RKO (cell line): Measurements from ENCODE around the gene MYT1.

Experiments used
- DNase-seq: peaks from one replicate; pipeline ENCODE4 v3.0.0-alpha.2; 2016; ENCODE audit warnings: low spot score

The MYT1 gene

GRCh38 chr20:64214113-64214512 lies 49.9 kb downstream of the MYT1 start:
- DNase-seq: no peak

DNA sequence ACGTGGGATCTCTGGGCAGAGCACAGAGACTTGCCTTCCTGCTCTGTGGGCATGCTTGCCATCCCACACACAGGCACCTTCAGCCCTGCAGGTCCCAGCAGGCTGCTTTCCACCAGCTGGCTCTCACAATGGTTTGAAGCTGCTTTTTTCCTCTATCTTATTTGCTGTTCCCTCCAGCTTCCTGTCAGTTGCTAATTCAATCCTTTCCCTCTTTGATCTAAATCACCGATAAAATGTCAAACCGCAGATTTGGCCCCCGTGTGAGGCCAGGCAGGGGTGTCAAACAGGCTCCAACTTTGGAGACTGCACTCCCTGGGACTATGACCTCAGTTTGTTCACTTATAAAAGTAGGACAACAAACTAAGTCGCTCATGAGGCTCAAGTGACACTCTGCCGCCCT lies 50.7 kb downstream of the MYT1 start:
- no peak for DNase-seq

DNA sequence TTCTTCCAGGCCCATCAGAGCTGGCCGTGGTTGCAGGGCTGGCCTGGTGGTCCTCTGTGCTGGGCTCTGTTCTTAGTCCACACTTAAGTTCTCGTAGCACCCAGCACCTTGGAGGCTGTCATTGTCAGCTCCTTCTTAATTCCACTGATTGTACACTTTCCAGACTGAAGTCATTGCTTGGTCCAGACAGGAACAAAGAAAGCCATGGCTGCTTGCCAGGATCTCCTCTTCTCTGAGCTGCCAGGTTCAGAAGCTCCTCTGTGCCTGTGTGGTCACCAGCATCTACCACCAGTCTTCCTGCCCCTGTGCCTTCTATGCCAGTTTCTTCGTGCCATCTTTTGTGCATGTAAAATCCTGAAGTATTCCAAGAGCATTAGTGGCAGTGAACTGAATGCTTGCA lies 51.8 kb downstream of the MYT1 start:
- no peak for DNase-seq

DNA sequence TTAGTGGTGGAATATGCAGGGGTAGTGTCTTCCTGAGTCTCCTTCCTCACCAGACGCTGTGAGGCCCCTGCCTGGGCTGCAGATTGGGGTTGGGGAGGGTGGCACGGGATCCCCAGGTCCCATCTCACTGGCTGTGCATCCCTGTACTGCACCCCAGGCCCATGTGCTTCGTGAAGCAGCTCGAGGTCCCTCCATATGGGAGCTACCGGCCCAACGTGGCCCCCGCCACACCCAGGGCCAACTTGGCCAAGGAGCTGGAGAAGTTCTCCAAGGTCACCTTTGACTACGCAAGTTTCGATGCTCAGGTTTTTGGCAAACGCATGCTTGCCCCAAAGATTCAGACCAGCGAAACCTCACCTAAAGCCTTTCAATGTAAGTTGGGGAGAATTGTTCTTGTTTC lies 52.7 kb downstream of the MYT1 start:
- no peak for DNase-seq

GRCh38 chr20:64217539-64218221 lies 53.4 kb downstream of the MYT1 start:
- DNase-seq: no peak

GRCh38 chr20:64219202-64219601 lies 55.0 kb downstream of the MYT1 start:
- no peak for DNase-seq

GRCh38 chr20:64219730-64220129 lies 55.5 kb downstream of the MYT1 start:
- no peak for DNase-seq

DNA sequence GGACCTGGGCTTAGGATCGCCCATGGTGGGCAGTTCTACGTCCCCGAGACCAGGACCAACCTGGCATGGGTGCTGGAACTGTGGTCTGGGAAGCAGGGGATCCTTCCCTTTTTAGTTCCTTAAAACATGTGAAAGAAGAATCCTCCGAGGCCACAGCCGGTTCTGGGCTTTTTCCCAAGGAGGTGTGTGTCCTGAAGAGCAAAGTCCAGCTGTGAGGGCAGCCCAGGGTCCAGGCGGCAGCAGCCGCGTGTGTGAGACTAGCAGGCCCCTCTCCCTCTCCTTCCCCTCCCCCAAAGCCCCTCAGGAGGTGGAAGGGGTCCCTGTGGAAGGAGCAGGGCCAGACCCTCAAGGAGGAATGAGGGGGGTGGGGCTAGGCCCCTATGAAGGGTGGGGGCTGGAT lies 56.2 kb downstream of the MYT1 start:
- DNase-seq: no peak

- no peak for DNase-seq
Observed at GRCh38 chr20:64220891-64221527, 56.8 kb downstream of the MYT1 start.

DNA sequence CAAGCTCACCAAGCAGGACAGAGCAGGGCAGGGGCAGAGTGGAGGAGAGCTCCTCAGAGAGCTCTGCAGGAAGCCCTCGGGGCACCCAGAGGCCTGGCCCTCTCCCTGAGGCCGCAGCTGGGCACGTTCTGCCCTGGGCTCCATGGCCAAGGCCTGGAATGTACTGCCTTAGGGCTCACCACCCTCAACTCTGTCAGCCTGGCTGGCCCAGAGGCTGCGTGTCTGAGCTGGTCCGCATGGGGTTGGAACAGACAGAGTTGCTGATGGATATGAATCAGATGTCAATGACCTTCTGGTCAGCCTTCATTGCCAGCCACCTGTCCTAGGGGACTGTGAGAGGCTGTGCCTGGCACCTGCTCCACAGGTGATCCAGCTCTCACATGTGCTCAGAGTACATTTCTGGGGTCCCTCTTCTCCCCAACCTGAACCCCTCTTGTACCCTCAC lies 58.1 kb downstream of the MYT1 start:
- DNase-seq: no peak

DNA sequence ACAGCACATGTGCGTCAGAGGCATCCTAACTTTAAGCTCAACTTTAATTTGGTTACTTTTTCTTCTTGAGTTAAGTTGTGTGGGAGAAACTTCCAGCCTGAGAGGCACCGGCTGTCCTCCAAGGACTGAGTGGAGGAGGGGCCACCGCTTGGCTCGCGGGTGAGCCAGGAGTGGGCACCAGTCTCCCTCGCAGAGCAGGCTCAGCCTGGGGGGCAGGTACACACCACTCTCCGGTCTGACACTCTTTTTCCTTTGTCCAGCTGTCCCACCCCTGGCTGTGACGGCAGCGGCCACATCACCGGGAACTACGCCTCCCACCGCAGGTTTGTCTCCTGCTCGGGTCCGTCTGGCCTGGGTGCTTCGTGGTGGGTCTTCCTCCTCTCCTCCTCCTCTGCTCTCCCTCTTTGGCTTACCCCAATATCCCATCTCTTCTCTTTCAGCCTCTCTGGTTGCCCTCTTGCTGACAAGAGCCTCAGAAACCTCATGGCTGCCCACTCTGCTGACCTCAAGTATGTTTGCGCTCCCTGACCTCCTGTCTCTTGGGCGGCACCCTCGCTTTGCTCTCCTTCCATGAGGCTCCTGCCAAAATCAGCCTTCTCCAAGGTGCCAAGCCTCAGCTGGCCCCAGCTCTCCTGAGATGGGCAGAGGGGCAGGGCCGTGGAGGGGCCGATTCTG lies 58.7 kb downstream of the MYT1 start:
- DNase-seq: no peak

DNA sequence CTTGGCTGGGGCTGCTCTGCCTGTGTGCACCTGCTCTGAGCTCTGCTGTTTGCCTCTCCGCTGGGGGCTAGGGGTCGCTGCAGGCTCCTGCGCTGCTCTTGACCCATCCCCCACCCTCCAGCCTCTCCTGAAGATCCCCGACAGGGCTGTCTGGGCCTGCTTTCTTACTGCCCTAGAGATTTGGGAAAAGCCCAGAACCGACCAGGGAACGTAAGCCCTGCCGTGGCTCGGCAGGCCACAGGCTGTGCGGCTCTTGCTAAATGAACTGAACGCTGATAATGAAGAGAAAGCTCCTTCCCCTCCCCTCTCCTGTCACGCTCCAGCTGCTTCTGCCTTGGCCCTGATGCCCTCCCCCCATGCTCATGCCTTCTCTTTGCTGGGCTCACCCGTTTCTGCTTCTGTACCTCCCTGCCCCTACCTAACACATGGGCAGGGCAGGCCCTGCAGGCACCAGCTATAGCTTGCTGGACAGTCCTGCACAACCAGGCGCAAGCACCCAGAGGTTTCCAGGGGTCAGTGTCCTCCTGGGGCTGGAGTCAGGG lies 59.3 kb downstream of the MYT1 start:
- DNase-seq: no peak

- DNase-seq: peak; percentile 81
Observed at GRCh38 chr20:64224351-64225170, 60.3 kb downstream of the MYT1 start.

DNA sequence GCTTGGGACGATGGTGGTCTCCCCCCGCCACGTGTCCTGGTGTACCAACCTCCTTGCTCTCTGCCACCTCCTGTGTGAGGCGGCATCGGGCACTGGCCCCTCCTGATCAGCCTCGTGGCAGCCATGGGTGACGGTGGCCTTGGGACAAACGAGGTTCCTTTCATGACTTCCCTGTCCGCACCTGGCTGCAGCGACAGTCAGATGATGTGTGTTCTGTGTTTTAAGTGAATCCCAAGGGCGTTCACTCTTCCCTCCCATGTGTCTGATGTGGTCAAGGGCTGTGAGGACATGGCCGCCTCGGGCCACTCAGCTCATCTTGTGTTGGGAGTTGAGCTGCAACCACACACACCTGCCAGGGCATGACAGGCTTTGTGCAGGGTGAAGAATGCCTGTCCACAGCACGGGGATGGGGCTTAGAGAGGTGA lies 60.9 kb downstream of the MYT1 start:
- no peak for DNase-seq

DNA sequence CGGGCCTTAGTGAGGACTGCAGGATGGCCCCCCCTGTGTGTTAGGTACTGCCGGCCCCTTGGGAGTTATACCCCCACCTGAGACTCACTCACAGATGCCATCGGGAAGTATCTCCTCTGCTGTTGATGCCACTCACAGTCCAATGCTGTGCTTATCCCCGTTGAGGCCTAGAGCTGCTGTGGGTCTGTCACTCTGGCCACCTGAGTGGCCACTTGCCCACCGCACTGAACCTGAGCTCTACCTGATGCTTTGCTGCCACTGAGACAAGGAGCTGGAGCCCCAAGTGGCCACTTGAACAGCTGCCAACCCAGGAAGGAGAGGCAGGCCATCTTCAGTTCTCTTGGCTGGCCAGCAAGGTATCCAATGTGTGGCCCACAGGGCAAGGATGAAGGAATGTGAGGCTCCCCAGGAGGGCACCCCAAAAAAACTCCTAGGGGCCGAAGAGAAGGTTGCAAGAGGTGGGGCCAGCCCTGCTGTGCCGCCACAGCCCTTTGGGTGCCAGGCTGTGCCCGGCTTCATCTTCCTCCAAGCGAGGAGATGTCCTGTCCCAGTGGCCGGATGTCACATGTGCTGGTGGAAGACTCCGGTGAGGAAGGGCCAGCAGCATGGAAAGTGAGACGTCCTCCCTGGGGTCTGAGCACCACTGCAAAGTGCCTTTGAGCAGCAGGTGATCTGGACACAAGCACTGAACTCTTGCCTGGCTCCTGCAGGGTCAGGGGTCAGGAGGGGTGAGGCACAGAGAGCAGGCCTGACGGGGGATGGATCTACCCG lies 61.8 kb downstream of the MYT1 start:
- no peak for DNase-seq

GRCh38 chr20:64226686-64227580 lies 62.7 kb downstream of the MYT1 start:
- no peak for DNase-seq

DNA sequence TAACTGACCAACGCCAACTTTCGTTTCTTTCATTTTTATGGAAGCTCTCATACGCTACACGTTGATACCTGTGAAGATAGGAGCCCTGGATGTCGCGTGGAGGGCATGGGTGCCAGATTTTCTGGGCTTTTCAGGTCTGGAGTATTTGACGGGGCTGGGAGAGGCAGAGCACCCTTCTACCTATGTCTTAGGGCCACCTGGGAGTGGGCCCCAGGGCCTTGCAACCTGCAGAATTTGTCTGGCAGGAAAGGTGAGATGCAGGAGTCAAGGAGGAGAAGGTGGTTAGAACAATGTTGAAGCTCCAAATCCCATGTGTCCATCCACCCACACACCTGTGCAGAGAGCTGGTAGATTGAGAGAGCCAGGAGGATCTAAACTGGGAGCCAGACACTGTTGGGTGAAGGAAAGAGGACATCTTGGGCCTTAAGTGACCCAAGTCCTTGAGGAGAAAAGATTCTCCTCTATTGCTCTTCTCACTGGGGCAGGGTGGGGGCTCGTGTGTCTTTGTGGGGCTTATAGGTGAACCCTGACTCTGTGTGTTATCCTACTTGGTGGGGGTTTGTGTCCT lies 63.9 kb downstream of the MYT1 start:
- no peak for DNase-seq

GRCh38 chr20:64228751-64229506 lies 64.7 kb downstream of the MYT1 start:
- DNase-seq: no peak

GRCh38 chr20:64229507-64230061 lies 65.3 kb downstream of the MYT1 start:
- no peak for DNase-seq
